H1 (cell line): ENCODE results near the gene ZNF775. TPM values are rescaled to one million over a fixed set of nuclear protein-coding genes. Genes with fewer than 3 reads are reported as not detected.

ENCODE experiments used
- BACH1 ChIP-seq: IDR thresholded peaks from 2 replicates; pipeline ENCODE4 v1.6.1; 2012; ENCODE audit warnings: low read length, improper control_type of control experiment
- CHD2 ChIP-seq: IDR thresholded peaks from 2 replicates; pipeline ENCODE4 v1.6.1; 2012; ENCODE audit warnings: low read length, improper control_type of control experiment
- JUN ChIP-seq: IDR thresholded peaks from 2 replicates; pipeline ENCODE4 v1.6.1; 2011; ENCODE audit warnings: low read depth, mild to moderate bottlenecking, improper control_type of control experiment, low read length
- RNF2 ChIP-seq: fragments of 200-900, 300-1000 bp; sonication (generic); IDR thresholded peaks from 2 replicates; pipeline ENCODE4 v1.7.1; 2016; ENCODE audit warnings: borderline replicate concordance, low read depth, mild to moderate bottlenecking, antibody characterized with exemption, low read length; ENCODE audit not compliant: poor library complexity, severe bottlenecking; ENCODE audit errors: missing control alignments
- SIX5 ChIP-seq: IDR thresholded peaks from 2 replicates; pipeline ENCODE4 v1.6.1; 2011; ENCODE audit warnings: mild to moderate bottlenecking, low read depth, low read length
- polyA plus RNA-seq, 7 experiments: library from polyadenylated mRNA; depleted of rRNA in 3 of 7; stranded (reverse) in 5 of 7; unstranded in 2 of 7; fragments of >200 nt in 5 of 7; fragments of 200-250 nt in 2 of 7; gene quantifications; 1 replicate in 5 of 7; 2 replicates in 1 of 7; 4 replicates in 1 of 7; pipeline versions ENCODE4 v1.2.1 to v1.2.3, GENCODE V29; 2011 to 2013; ENCODE audit warnings: missing spikeins in 2 of 7, mixed read lengths in 2 of 7
- total RNA-seq: library from RNA; stranded (reverse); fragmentation: NEBNext Ultra II Directional; extraction: Animal tissue kit (Norgen Biotek cat#: 25700); gene quantifications from 2 replicates; pipeline ENCODE4 v1.2.1, GENCODE V29; 2021

ZNF775 gene
- total and polyA plus RNA-seq, 2 of the 8 experiments (the other 6 are each of a cell fraction or from before 2014, with no cell fraction given), result 13.6 to 21.5 TPM

- TF ChIP-seq JUN (no peak), CHD2 (no peak), BACH1 (no peak), SIX5 (no peak), RNF2 (no peak)
Measured at GRCh38 chr7:150345012-150345411, 34.1 kb upstream of the ZNF775 start (continued).
